HepG2 (cell line): Measurements from ENCODE around the gene ZNF23. TPM values are rescaled to one million over a fixed set of nuclear protein-coding genes. Genes with fewer than 3 reads are reported as not detected.

Experiments used
- ATAC-seq: fragments of 200-7000 bp; cut with Tn5 transposase; 3 replicates; pipeline ENCODE4 v1.9.1; 2020; ENCODE audit warnings: mild to moderate bottlenecking, moderate library complexity
- BruUV-seq: library from RNA; stranded (reverse); fragments of 400-500 nt; replicated peaks from 2 replicates; lab custom pipeline; 2021; lab: Mats Ljungman, UMichigan
- CTCF ChIA-PET: fragments of 300-600 bp; formaldehyde crosslinking; extraction: SDS; loops from one replicate; lab custom pipeline; 2021; ENCODE audit warnings: low total read pairs, inconsistent platforms, low intra/inter-chr PET ratio; lab: Yijun Ruan, JAX
- POLR2A ChIA-PET: fragments of 350-600 bp; sonication (Branson Sonifier 250); formaldehyde crosslinking; loops from one replicate; lab custom pipeline; 2020; ENCODE audit warnings: antibody characterized with exemption, inconsistent platforms; lab: Yijun Ruan, JAX
- DNase-seq: peaks from one replicate; pipeline ENCODE4 v3.0.0-alpha.2; 2015; ENCODE audit warnings: low spot score
- FAIRE-seq: peaks from 3 replicates; lab custom pipeline; 2011; peaks lifted over from hg19 to GRCh38; lab: Jason Lieb, UNC
- H2AFZ ChIP-seq: one replicate; pipeline ENCODE4 v1.6.1; 2011; ENCODE audit warnings: low read length, inconsistent platforms
- H3K27ac ChIP-seq: fragments of 300-600 bp; 3 replicates; pipeline ENCODE4 v1.8.0; 2011; ENCODE audit warnings: mixed run types, mild to moderate bottlenecking, mixed read lengths, low read length, inconsistent platforms; ENCODE audit not compliant: insufficient read depth; ENCODE audit errors: extremely low read length
- H3K27me3 ChIP-seq, 2 experiments: fragments of 200-600 bp in 1 of 2; 2 replicates in 1 of 2; 3 replicates in 1 of 2; pipeline versions ENCODE4 v1.6.0 to v1.8.0; 2011; ENCODE audit warnings: low read length in 2 of 2, mild to moderate bottlenecking in 2 of 2, moderate library complexity in 2 of 2, inconsistent platforms in 1 of 2; ENCODE audit not compliant: insufficient read depth in 2 of 2, control insufficient read depth in 1 of 2
- H3K36me3 ChIP-seq, 2 experiments: fragments of 200-600 bp in 1 of 2; replicated peaks in 1 of 2; 2 replicates in 1 of 2; 3 replicates in 1 of 2; pipeline versions ENCODE4 v1.5.1 to v1.8.0; 2011; ENCODE audit warnings: low read length in 2 of 2, inconsistent platforms in 1 of 2; ENCODE audit not compliant: insufficient read depth in 2 of 2, control insufficient read depth in 1 of 2
- H3K4me1 ChIP-seq: 2 replicates; pipeline ENCODE4 v1.5.1; 2012; ENCODE audit warnings: low read length, inconsistent platforms; ENCODE audit not compliant: insufficient read depth
- H3K4me2 ChIP-seq: 2 replicates; pipeline ENCODE4 v1.6.0; 2011; ENCODE audit warnings: low read depth, low read length, inconsistent platforms
- H3K4me3 ChIP-seq, 3 experiments: fragments of 200-600 bp in 1 of 3; sonication (generic), shearing (Covaris generic) in 1 of 3; replicated peaks in 1 of 3; 2 replicates each; pipeline ENCODE4 v1.5.1; 2011 to 2016; ENCODE audit warnings: low read length in 3 of 3, inconsistent platforms in 2 of 3, low read depth in 2 of 3, mild to moderate bottlenecking in 2 of 3, control low read depth in 1 of 3, mixed read lengths in 1 of 3; ENCODE audit not compliant: insufficient read depth in 1 of 3
- H3K79me2 ChIP-seq: one replicate; pipeline ENCODE4 v1.6.1; 2011; ENCODE audit warnings: low read length, inconsistent platforms; ENCODE audit not compliant: insufficient read depth
- H3K9ac ChIP-seq: 2 replicates; pipeline ENCODE4 v1.6.0; 2011; ENCODE audit warnings: mild to moderate bottlenecking, low read depth, low read length, inconsistent platforms; ENCODE audit not compliant: insufficient read depth
- H3K9me3 ChIP-seq: 2 replicates; pipeline ENCODE4 v1.5.1; 2012; ENCODE audit warnings: mild to moderate bottlenecking, low read length
- H4K20me1 ChIP-seq: 2 replicates; pipeline ENCODE4 v1.6.0; 2011; ENCODE audit warnings: inconsistent platforms, mild to moderate bottlenecking, low read length, moderate library complexity; ENCODE audit not compliant: insufficient read depth
- BORCS8-MEF2B ChIP-seq: sonication (generic); formaldehyde crosslinking; IDR thresholded peaks from 2 replicates; pipeline ENCODE4 v1.8.0; 2022; ENCODE audit warnings: mild to moderate bottlenecking, missing genetic modification reagents
- CREB1 ChIP-seq, 2 experiments: fragments of 450-650 bp in 1 of 2; IDR thresholded peaks; 2 replicates each; pipeline ENCODE4 v1.6.1; 2016 to 2017; ENCODE audit warnings: control low read depth in 1 of 2, mild to moderate bottlenecking in 1 of 2, missing compliant biosample characterization in 1 of 2, missing genetic modification characterization in 1 of 2
- YEATS4 ChIP-seq: sonication (generic); formaldehyde crosslinking; IDR thresholded peaks from 2 replicates; pipeline ENCODE4 v1.4.0; 2020; ENCODE audit warnings: missing genetic modification reagents, borderline replicate concordance
- WGBS: methylation state at CpG from one replicate; pipeline ENCODE4 v1.1.6; 2017; ENCODE audit warnings: low lambda C conversion rate; 5-methylcytosine and 5-hydroxymethylcytosine counted together
- in situ Hi-C: cut with HindIII; loops from 2 replicates; pipeline ENCODE4 v1.10.0; 2017; ENCODE audit warnings: low pct_unique_long_range_greater_than_20kb; ENCODE audit not compliant: extremely low pct_ligation_motif_present
- intact Hi-C: fragments of 100-400 bp; cut with micrococcal nuclease; formaldehyde crosslinking; loops from one replicate; pipeline ENCODE4 v1.10.0; 2022; ENCODE audit not compliant: unreplicated experiment
- polyA plus RNA-seq, 8 experiments: library from polyadenylated mRNA; depleted of rRNA in 3 of 8; stranded (reverse) in 7 of 8; unstranded in 1 of 8; fragments of >200 nt; fragmentation: Illumina TruSeq in 4 of 8; extraction: Trizol in 4 of 8; gene quantifications; 2 replicates each; pipeline versions ENCODE4 v1.2.1 to v1.2.3, GENCODE V29; 2011 to 2016; ENCODE audit warnings: low read depth in 4 of 8, missing spikeins in 1 of 8, mixed read lengths in 1 of 8; ENCODE audit not compliant: insufficient read depth in 1 of 8
- total RNA-seq, 5 experiments: library from RNA; depleted of rRNA; stranded (reverse); fragments of >200 nt; fragmentation: Illumina TruSeq; extraction: Trizol; gene quantifications; 2 replicates each; pipeline ENCODE4 v1.2.3, GENCODE V29; 2016; ENCODE audit warnings: low read depth in 1 of 5
- TF ChIP-seq, protein P1 (sequence below): sonication (generic); formaldehyde crosslinking; IDR thresholded peaks from 2 replicates; pipeline ENCODE4 v1.4.0; 2020; ENCODE audit warnings: mild to moderate bottlenecking, missing genetic modification reagents

Gene ZNF23
- total and polyA plus RNA-seq, 2 of the 13 experiments (the other 11 are each of a cell fraction or from before 2014, with no cell fraction given), result 8.6 to 12.2 TPM

DNA sequence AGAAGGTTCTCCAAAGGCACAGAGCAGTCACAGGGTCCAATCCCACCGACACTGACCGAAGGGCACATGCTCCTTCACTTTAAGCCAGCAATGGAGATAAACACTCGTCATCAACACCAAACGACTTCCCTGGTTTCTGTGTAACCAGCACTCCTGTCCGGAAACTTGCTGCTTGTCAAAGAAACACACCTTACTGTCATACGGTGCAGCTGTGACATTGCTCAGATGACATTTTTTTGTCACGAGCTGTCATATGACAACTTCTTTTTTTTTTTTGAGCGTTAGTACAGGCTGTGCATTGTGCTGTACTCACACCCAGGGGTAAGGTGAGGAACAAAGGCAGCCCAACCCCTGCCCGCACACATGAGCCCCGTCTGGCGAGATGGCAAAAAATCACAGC lies 59.4 kb downstream of the ZNF23 start:
- BruUV-seq, result no TSS peak
- CTCF ChIA-PET, result no interaction called here
- Histone ChIP-seq H3K27ac (no peak overlapping the region), H3K27me3 (peaks cover 8 to 70% of the 10 kb centered on the region in 2 experiments), H3K9me3 (no peaks in the 10 kb centered on the region), H3K9ac (no peak overlapping the region), H3K36me3 (no peaks in the 10 kb centered on the region), H2AFZ (no peak overlapping the region), H3K4me2 (no peak overlapping the region), H3K4me1 (no peaks in the 10 kb centered on the region), H3K79me2 (no peaks in the 10 kb centered on the region)
- no peak for DNase-seq
- POLR2A ChIA-PET, result no interaction called here
- no peak for ATAC-seq
- intact Hi-C loops, result no loop called here
- no peak for FAIRE-seq
- 13% methylated on average over 11 of the region's 11 CpGs for WGBS
- TF ChIP-seq, protein P1, sequence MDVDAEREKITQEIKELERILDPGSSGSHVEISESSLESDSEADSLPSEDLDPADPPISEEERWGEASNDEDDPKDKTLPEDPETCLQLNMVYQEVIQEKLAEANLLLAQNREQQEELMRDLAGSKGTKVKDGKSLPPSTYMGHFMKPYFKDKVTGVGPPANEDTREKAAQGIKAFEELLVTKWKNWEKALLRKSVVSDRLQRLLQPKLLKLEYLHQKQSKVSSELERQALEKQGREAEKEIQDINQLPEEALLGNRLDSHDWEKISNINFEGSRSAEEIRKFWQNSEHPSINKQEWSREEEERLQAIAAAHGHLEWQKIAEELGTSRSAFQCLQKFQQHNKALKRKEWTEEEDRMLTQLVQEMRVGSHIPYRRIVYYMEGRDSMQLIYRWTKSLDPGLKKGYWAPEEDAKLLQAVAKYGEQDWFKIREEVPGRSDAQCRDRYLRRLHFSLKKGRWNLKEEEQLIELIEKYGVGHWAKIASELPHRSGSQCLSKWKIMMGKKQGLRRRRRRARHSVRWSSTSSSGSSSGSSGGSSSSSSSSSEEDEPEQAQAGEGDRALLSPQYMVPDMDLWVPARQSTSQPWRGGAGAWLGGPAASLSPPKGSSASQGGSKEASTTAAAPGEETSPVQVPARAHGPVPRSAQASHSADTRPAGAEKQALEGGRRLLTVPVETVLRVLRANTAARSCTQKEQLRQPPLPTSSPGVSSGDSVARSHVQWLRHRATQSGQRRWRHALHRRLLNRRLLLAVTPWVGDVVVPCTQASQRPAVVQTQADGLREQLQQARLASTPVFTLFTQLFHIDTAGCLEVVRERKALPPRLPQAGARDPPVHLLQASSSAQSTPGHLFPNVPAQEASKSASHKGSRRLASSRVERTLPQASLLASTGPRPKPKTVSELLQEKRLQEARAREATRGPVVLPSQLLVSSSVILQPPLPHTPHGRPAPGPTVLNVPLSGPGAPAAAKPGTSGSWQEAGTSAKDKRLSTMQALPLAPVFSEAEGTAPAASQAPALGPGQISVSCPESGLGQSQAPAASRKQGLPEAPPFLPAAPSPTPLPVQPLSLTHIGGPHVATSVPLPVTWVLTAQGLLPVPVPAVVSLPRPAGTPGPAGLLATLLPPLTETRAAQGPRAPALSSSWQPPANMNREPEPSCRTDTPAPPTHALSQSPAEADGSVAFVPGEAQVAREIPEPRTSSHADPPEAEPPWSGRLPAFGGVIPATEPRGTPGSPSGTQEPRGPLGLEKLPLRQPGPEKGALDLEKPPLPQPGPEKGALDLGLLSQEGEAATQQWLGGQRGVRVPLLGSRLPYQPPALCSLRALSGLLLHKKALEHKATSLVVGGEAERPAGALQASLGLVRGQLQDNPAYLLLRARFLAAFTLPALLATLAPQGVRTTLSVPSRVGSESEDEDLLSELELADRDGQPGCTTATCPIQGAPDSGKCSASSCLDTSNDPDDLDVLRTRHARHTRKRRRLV (CRISPR knock-in tag), result no peak
- TF ChIP-seq CREB1 (IDR thresholded peaks at IDR 0.05) (peak; percentile 81), CREB1 (CRISPR knock-in tag; IDR thresholded peaks at IDR 0.05) (no peak), BORCS8-MEF2B (no peak), YEATS4 (CRISPR knock-in tag) (no peak)
- TF ChIP-seq, all 625 proteins: peak for 1
- H3K4me3 ChIP-seq, result no peak overlapping the region
- no peaks in the 10 kb centered on the region for H4K20me1 ChIP-seq
- in situ Hi-C loops, result no loop called here
